ENCODE results near the gene RPRD1A. TPM values are rescaled to one million over a fixed set of nuclear protein-coding genes. Genes with fewer than 3 reads are reported as not detected.

RPRD1A gene
- total RNA-seq, 2 experiments from 2014 or later = 21.8 to 25.1 TPM

GRCh38 chr18:35949090-35949489, 118.3 kb downstream of the RPRD1A start:
- CTCF ChIA-PET = no interaction called here
- peaks cover 8 to 9% of the 10 kb centered on the region in 2 experiments for H3K27me3 ChIP-seq (ENCODE audit: control insufficient read depth in 1 of 2, insufficient read depth in 2 of 2, low read length in 2 of 2)
- Mint-ChIP-seq H3K27ac (no peak overlapping the region), H3K4me3 (no peak overlapping the region), H3K4me1 (ENCODE audit: low read depth) (peaks cover 6% of the 10 kb centered on the region), H3K9me3 (no peaks in the 10 kb centered on the region), H3K27me3 (peaks cover 27% of the 10 kb centered on the region), H3K36me3 (ENCODE audit: low read depth) (no peaks in the 10 kb centered on the region)
- ATAC-seq (ENCODE audit: poor library complexity) (no peak), DNase-seq (no peak)
- H3K36me3 ChIP-seq (ENCODE audit: insufficient read depth, low read length) = no peaks in the 10 kb centered on the region
- POLR2A ChIA-PET = interaction anchor here (0.8 kb wide), 1 partner anchor 208 kb away, joined by 3 read pairs; no protein-coding TSS in a partner anchor
- H3K9me3 ChIP-seq (ENCODE audit: control insufficient read depth in 1 of 2, insufficient read depth in 1 of 2, low read length in 2 of 2) = peaks cover 0 to 4% of the 10 kb centered on the region in 2 experiments
- no peak overlapping the region for H3K27ac ChIP-seq (ENCODE audit: low read depth in 1 of 2, low read length in 2 of 2)
- intact Hi-C loops (cut with DNase I, micrococcal nuclease) = no loop called here
- TF ChIP-seq, protein P1, sequence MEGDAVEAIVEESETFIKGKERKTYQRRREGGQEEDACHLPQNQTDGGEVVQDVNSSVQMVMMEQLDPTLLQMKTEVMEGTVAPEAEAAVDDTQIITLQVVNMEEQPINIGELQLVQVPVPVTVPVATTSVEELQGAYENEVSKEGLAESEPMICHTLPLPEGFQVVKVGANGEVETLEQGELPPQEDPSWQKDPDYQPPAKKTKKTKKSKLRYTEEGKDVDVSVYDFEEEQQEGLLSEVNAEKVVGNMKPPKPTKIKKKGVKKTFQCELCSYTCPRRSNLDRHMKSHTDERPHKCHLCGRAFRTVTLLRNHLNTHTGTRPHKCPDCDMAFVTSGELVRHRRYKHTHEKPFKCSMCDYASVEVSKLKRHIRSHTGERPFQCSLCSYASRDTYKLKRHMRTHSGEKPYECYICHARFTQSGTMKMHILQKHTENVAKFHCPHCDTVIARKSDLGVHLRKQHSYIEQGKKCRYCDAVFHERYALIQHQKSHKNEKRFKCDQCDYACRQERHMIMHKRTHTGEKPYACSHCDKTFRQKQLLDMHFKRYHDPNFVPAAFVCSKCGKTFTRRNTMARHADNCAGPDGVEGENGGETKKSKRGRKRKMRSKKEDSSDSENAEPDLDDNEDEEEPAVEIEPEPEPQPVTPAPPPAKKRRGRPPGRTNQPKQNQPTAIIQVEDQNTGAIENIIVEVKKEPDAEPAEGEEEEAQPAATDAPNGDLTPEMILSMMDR (IDR thresholded peaks at IDR 0.05) = no peak
- no peak overlapping the region for H3K4me3 ChIP-seq (ENCODE audit: low read length)
- peaks cover 9% of the 10 kb centered on the region for H3K4me1 ChIP-seq (ENCODE audit: insufficient read depth, low read length)

- ATAC-seq (ENCODE audit: poor library complexity) (no peak), DNase-seq (no peak)
- Mint-ChIP-seq H3K27ac (no peak overlapping the region), H3K4me3 (no peak overlapping the region), H3K4me1 (ENCODE audit: low read depth) (peaks cover 6% of the 10 kb centered on the region), H3K9me3 (no peaks in the 10 kb centered on the region), H3K36me3 (ENCODE audit: low read depth) (no peaks in the 10 kb centered on the region), H3K27me3 (peaks cover 24% of the 10 kb centered on the region)
- Histone ChIP-seq H3K9me3 (ENCODE audit: control insufficient read depth in 1 of 2, insufficient read depth in 1 of 2, low read length in 2 of 2) (peaks cover 0 to 4% of the 10 kb centered on the region in 2 experiments), H3K4me1 (ENCODE audit: insufficient read depth, low read length) (peaks cover 9% of the 10 kb centered on the region), H3K27me3 (ENCODE audit: control insufficient read depth in 1 of 2, insufficient read depth in 2 of 2, low read length in 2 of 2) (peaks cover 8 to 9% of the 10 kb centered on the region in 2 experiments), H3K4me3 (ENCODE audit: low read length) (no peak overlapping the region), H3K36me3 (ENCODE audit: insufficient read depth, low read length) (no peaks in the 10 kb centered on the region), H3K27ac (ENCODE audit: low read depth in 1 of 2, low read length in 2 of 2) (no peak overlapping the region)
- POLR2A ChIA-PET = no interaction called here
- TF ChIP-seq, protein P1 (IDR thresholded peaks at IDR 0.05) = no peak
- intact Hi-C loops (cut with DNase I, micrococcal nuclease) = no loop called here
- CTCF ChIA-PET = interaction anchor here (1.2 kb wide), 1 partner anchor 18 kb away, joined by 3 read pairs; no protein-coding TSS in a partner anchor
Observed at GRCh38 chr18:35948080-35948479, 119.3 kb downstream of the RPRD1A start.

DNA sequence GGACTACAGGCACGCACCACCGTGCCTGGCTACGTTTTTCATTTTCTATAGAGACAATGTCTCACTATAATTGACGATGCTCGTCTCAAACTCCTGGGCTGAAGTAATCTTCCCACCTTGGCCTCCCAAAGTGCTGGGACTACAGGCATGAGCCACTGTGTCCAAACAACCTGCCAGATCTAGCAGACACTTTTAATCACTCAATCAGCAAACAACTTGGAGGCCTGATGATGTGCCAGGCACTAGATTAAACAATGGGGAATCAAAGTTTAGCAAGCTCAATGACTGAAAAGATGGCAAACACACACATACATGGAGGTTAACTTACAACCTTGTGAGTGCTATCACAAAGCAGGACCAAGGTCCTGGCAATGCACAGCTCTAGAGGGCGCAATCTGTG, 124.7 kb downstream of the RPRD1A start:
- H3K27me3 Mint-ChIP-seq = peaks cover 12% of the 10 kb centered on the region
- H3K4me1 ChIP-seq (ENCODE audit: insufficient read depth, low read length) = no peaks in the 10 kb centered on the region
- intact Hi-C loops (cut with DNase I, micrococcal nuclease) = no loop called here
- CTCF ChIA-PET = no interaction called here
- H3K4me3 Mint-ChIP-seq = no peak overlapping the region
- no peaks in the 10 kb centered on the region for H3K9me3 Mint-ChIP-seq
- no peaks in the 10 kb centered on the region for H3K4me1 Mint-ChIP-seq (ENCODE audit: low read depth)
- POLR2A ChIA-PET = no interaction called here
- H3K9me3 ChIP-seq (ENCODE audit: control insufficient read depth in 1 of 2, insufficient read depth in 1 of 2, low read length in 2 of 2) = no peaks in the 10 kb centered on the region
- H3K36me3 Mint-ChIP-seq (ENCODE audit: low read depth) = no peaks in the 10 kb centered on the region
- DNase-seq (no peak), ATAC-seq (ENCODE audit: poor library complexity) (no peak)
- H3K27me3 ChIP-seq (ENCODE audit: control insufficient read depth in 1 of 2, insufficient read depth in 2 of 2, low read length in 2 of 2) = no peaks in the 10 kb centered on the region
- H3K4me3 ChIP-seq (ENCODE audit: low read length) = no peak overlapping the region
- no peaks in the 10 kb centered on the region for H3K36me3 ChIP-seq (ENCODE audit: insufficient read depth, low read length)
- H3K27ac Mint-ChIP-seq = no peak overlapping the region
- TF ChIP-seq, protein P1 (IDR thresholded peaks at IDR 0.05) = no peak
- H3K27ac ChIP-seq (ENCODE audit: low read depth in 1 of 2, low read length in 2 of 2) = no peak overlapping the region
